WTC11 (cell line): Measurements from ENCODE around the gene OTUD3.

Experiments
- RORB ChIP-seq: fragments of 250-450 bp; sonication (Bioruptor Pico); IDR thresholded peaks from 2 replicates; pipeline ENCODE4 v1.9.0; 2021; ENCODE audit warnings: mild to moderate bottlenecking
- TF ChIP-seq, protein P1 (sequence below): sonication (generic); formaldehyde crosslinking; IDR thresholded peaks from 2 replicates; pipeline ENCODE4 v1.8.1; 2023; ENCODE audit warnings: mild to moderate bottlenecking, moderate library complexity, missing genetic modification reagents
- TF ChIP-seq, protein P2 (sequence below): fragments of 200-600 bp; IDR thresholded peaks from 2 replicates; pipeline ENCODE4 v1.8.0; 2022; ENCODE audit warnings: antibody characterized with exemption
- TF ChIP-seq, protein P3 (sequence below): sonication (generic); formaldehyde crosslinking; IDR thresholded peaks from 2 replicates; pipeline ENCODE4 v1.8.1; 2022; ENCODE audit warnings: low read depth, mild to moderate bottlenecking, moderate library complexity, missing genetic modification reagents, borderline replicate concordance
- TF ChIP-seq, protein P4 (sequence below): sonication (generic); formaldehyde crosslinking; IDR thresholded peaks from 2 replicates; pipeline ENCODE4 v1.8.1; 2023; ENCODE audit warnings: mild to moderate bottlenecking, missing genetic modification reagents

DNA sequence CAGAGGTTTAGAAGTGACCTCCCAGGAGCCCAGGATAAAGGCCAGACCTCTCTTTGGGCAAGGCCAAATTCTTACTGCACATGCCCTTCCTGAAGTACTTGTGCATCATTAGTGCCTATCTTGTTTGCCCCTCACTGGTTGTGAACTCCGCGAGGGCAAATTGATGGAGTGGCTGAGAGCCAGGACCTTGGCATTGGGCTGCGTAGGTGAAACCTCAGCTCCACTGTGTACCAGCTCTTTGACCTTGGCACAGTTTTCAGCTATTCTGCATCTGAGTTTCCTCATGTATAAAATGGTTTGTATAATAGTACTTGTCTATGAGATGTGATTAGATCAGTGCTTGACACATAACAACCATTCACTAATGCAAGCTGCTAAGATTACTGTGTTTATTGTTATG, 11.5 kb downstream of the OTUD3 start:
- TF ChIP-seq, protein P1, sequence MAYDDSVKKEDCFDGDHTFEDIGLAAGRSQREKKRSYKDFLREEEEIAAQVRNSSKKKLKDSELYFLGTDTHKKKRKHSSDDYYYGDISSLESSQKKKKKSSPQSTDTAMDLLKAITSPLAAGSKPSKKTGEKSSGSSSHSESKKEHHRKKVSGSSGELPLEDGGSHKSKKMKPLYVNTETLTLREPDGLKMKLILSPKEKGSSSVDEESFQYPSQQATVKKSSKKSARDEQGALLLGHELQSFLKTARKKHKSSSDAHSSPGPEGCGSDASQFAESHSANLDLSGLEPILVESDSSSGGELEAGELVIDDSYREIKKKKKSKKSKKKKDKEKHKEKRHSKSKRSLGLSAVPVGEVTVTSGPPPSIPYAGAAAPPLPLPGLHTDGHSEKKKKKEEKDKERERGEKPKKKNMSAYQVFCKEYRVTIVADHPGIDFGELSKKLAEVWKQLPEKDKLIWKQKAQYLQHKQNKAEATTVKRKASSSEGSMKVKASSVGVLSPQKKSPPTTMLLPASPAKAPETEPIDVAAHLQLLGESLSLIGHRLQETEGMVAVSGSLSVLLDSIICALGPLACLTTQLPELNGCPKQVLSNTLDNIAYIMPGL, result no peak
- TF ChIP-seq, protein P2, sequence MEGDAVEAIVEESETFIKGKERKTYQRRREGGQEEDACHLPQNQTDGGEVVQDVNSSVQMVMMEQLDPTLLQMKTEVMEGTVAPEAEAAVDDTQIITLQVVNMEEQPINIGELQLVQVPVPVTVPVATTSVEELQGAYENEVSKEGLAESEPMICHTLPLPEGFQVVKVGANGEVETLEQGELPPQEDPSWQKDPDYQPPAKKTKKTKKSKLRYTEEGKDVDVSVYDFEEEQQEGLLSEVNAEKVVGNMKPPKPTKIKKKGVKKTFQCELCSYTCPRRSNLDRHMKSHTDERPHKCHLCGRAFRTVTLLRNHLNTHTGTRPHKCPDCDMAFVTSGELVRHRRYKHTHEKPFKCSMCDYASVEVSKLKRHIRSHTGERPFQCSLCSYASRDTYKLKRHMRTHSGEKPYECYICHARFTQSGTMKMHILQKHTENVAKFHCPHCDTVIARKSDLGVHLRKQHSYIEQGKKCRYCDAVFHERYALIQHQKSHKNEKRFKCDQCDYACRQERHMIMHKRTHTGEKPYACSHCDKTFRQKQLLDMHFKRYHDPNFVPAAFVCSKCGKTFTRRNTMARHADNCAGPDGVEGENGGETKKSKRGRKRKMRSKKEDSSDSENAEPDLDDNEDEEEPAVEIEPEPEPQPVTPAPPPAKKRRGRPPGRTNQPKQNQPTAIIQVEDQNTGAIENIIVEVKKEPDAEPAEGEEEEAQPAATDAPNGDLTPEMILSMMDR, result no peak
- no peak for TF ChIP-seq RORB (CRISPR knock-in tag)
- TF ChIP-seq, protein P3, sequence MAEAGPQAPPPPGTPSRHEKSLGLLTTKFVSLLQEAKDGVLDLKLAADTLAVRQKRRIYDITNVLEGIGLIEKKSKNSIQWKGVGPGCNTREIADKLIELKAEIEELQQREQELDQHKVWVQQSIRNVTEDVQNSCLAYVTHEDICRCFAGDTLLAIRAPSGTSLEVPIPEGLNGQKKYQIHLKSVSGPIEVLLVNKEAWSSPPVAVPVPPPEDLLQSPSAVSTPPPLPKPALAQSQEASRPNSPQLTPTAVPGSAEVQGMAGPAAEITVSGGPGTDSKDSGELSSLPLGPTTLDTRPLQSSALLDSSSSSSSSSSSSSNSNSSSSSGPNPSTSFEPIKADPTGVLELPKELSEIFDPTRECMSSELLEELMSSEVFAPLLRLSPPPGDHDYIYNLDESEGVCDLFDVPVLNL (CRISPR knock-in tag), result no peak
- TF ChIP-seq, protein P4, sequence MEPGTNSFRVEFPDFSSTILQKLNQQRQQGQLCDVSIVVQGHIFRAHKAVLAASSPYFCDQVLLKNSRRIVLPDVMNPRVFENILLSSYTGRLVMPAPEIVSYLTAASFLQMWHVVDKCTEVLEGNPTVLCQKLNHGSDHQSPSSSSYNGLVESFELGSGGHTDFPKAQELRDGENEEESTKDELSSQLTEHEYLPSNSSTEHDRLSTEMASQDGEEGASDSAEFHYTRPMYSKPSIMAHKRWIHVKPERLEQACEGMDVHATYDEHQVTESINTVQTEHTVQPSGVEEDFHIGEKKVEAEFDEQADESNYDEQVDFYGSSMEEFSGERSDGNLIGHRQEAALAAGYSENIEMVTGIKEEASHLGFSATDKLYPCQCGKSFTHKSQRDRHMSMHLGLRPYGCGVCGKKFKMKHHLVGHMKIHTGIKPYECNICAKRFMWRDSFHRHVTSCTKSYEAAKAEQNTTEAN (CRISPR knock-in tag), result no peak
